Thoracic aorta (tissue), 2 donors: ENCODE measurements around the gene CCAR1. TPM values are rescaled to one million over a fixed set of nuclear protein-coding genes. Genes with fewer than 3 reads are reported as not detected.

ENCODE experiments used
- ATAC-seq: fragments of 150-250 bp; one replicate; pipeline ENCODE4 v1.8.0; 2017; ENCODE audit warnings: low read depth; ENCODE audit not compliant: insufficient number of reproducible peaks, low FRiP score
- DNase-seq: peaks from one replicate; pipeline ENCODE4 v3.0.0-alpha.2; 2020; ENCODE audit warnings: low spot score
- H3K27ac ChIP-seq, 2 donors: fragments of 200-600 bp; sonication (generic); 1 replicate in 1 of 2; 2 replicates in 1 of 2; pipeline ENCODE4 v1.5.1; 2016; ENCODE audit warnings: mild to moderate bottlenecking in 2 of 2, moderate library complexity in 2 of 2
- H3K27me3 ChIP-seq: fragments of 200-600 bp; sonication (generic); replicated peaks from 2 replicates; pipeline ENCODE4 v1.6.0; 2016; ENCODE audit warnings: mild to moderate bottlenecking; ENCODE audit not compliant: insufficient read depth
- H3K36me3 ChIP-seq: fragments of 200-600 bp; sonication (generic); one replicate; pipeline ENCODE4 v1.5.1; 2016
- H3K4me1 ChIP-seq, 2 donors: fragments of 200-600 bp; sonication (generic); 1 replicate in 1 of 2; 2 replicates in 1 of 2; pipeline versions ENCODE4 v1.5.1 to v1.6.0; 2016; ENCODE audit warnings: low read depth in 2 of 2, mild to moderate bottlenecking in 1 of 2; ENCODE audit not compliant: control insufficient read depth in 1 of 2
- H3K4me3 ChIP-seq: fragments of 200-600 bp; sonication (generic); 2 replicates; pipeline ENCODE4 v1.5.1; 2016; ENCODE audit warnings: mild to moderate bottlenecking
- H3K9me3 ChIP-seq: fragments of 200-600 bp; sonication (generic); 2 replicates; pipeline ENCODE4 v1.5.1; 2016
- CTCF ChIP-seq: fragments of 200-600 bp; sonication (generic); IDR thresholded peaks from one replicate; pipeline ENCODE4 v1.5.1; 2019; ENCODE audit warnings: antibody characterized with exemption
- total RNA-seq, 2 donors: library from RNA; depleted of rRNA; stranded (reverse); fragments of >200 nt; gene quantifications; one replicate each; pipeline versions ENCODE4 v1.1.0 to v1.2.3, GENCODE V29; 2016

The CCAR1 gene
- total RNA-seq, 2 donors from 2014 or later = 48.6 to 86.9 TPM

- no peak for TF ChIP-seq CTCF
- H3K4me1 ChIP-seq = no peaks in the 10 kb centered on the region
- no peak overlapping the region for H3K27ac ChIP-seq
- peaks cover 49% of the 10 kb centered on the region for H3K36me3 ChIP-seq
- no peak overlapping the region for H3K4me3 ChIP-seq
- DNase-seq (no peak), ATAC-seq (no peak)
- no peaks in the 10 kb centered on the region for H3K9me3 ChIP-seq
- H3K27me3 ChIP-seq = no peaks in the 10 kb centered on the region
Measured at GRCh38 chr10:68790476-68790875, 69.4 kb downstream of the CCAR1 start.

GRCh38 chr10:68792115-68792514 is 71.1 kb downstream of the CCAR1 start:
- ATAC-seq (no peak), DNase-seq (no peak)
- Histone ChIP-seq H3K36me3 (peaks cover 32% of the 10 kb centered on the region), H3K4me1 (no peaks in the 10 kb centered on the region), H3K9me3 (no peaks in the 10 kb centered on the region), H3K27me3 (no peaks in the 10 kb centered on the region), H3K27ac (no peak overlapping the region), H3K4me3 (no peak overlapping the region)
- no peak for TF ChIP-seq CTCF

GRCh38 chr10:68795886-68796532 is 75.0 kb downstream of the CCAR1 start:
- peaks cover 4% of the 10 kb centered on the region for H3K36me3 ChIP-seq
- no peak overlapping the region for H3K4me3 ChIP-seq

GRCh38 chr10:68796605-68797004 is 75.6 kb downstream of the CCAR1 start:
- Histone ChIP-seq H3K27me3 (no peaks in the 10 kb centered on the region), H3K36me3 (peaks cover 4% of the 10 kb centered on the region), H3K27ac (no peak overlapping the region), H3K9me3 (no peaks in the 10 kb centered on the region), H3K4me1 (peaks cover 0 to 11% of the 10 kb centered on the region in 2 donors), H3K4me3 (no peak overlapping the region)
- ATAC-seq (no peak), DNase-seq (no peak)
- no peak for TF ChIP-seq CTCF

More at GRCh38 chr10:68795886-68796532, 75.0 kb downstream of the CCAR1 start:
- DNase-seq (no peak), ATAC-seq (no peak)
- Histone ChIP-seq H3K9me3 (no peaks in the 10 kb centered on the region), H3K4me1 (peaks cover 0 to 11% of the 10 kb centered on the region in 2 donors), H3K27ac (no peak overlapping the region), H3K27me3 (no peaks in the 10 kb centered on the region)
- TF ChIP-seq CTCF = no peak

- no peaks in the 10 kb centered on the region for H3K9me3 ChIP-seq
- H3K4me1 ChIP-seq = peaks cover 0 to 11% of the 10 kb centered on the region in 2 donors
- DNase-seq (no peak), ATAC-seq (no peak)
- TF ChIP-seq CTCF = no peak
- H3K27ac ChIP-seq = no peak overlapping the region
- H3K27me3 ChIP-seq = no peaks in the 10 kb centered on the region
- H3K4me3 ChIP-seq = no peak overlapping the region
- H3K36me3 ChIP-seq = no peaks in the 10 kb centered on the region
Measured at GRCh38 chr10:68800211-68800610, 79.2 kb downstream of the CCAR1 start.
